Subcutaneous adipose tissue (tissue), 4 donors: ENCODE data around the gene MRPL46. TPM values are rescaled to one million over a fixed set of nuclear protein-coding genes. Genes with fewer than 3 reads are reported as not detected.

Source experiments
- total RNA-seq, 4 donors: library from RNA; depleted of rRNA; stranded (reverse); fragments of >200 nt; gene quantifications; one replicate each; pipeline ENCODE4 v1.1.0, GENCODE V29; 2016
- TF ChIP-seq, protein P1 (sequence below): fragments of 450-650 bp; IDR thresholded peaks from one replicate; pipeline ENCODE4 v1.5.1; 2016; ENCODE audit warnings: low read depth, mild to moderate bottlenecking, control low read depth, antibody characterized with exemption, moderate library complexity

MRPL46 gene
- total RNA-seq, 4 donors from 2014 or later, result 18.5 to 46.5 (median 31.4) TPM

DNA sequence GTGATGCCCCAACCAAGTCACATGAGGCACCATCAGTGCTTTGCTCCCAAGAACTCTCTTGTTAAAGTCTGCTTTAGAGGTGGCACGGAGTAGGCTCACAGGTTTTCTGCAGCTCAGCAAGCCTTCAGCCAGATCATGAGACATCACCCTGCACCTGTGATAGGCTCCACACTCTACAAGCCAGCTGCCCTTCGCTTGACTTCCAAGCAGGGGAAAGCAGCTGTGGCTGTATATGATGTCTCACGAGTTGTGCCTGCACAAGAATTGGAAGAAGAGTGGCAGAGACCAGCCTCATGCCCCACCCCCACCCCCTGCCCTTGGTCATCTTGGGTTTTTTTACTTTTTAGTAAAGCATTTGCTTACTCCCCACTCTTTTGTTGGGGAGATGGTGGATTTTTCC, 22.8 kb upstream of the MRPL46 start:
- TF ChIP-seq, protein P1, sequence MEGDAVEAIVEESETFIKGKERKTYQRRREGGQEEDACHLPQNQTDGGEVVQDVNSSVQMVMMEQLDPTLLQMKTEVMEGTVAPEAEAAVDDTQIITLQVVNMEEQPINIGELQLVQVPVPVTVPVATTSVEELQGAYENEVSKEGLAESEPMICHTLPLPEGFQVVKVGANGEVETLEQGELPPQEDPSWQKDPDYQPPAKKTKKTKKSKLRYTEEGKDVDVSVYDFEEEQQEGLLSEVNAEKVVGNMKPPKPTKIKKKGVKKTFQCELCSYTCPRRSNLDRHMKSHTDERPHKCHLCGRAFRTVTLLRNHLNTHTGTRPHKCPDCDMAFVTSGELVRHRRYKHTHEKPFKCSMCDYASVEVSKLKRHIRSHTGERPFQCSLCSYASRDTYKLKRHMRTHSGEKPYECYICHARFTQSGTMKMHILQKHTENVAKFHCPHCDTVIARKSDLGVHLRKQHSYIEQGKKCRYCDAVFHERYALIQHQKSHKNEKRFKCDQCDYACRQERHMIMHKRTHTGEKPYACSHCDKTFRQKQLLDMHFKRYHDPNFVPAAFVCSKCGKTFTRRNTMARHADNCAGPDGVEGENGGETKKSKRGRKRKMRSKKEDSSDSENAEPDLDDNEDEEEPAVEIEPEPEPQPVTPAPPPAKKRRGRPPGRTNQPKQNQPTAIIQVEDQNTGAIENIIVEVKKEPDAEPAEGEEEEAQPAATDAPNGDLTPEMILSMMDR, result no peak

DNA sequence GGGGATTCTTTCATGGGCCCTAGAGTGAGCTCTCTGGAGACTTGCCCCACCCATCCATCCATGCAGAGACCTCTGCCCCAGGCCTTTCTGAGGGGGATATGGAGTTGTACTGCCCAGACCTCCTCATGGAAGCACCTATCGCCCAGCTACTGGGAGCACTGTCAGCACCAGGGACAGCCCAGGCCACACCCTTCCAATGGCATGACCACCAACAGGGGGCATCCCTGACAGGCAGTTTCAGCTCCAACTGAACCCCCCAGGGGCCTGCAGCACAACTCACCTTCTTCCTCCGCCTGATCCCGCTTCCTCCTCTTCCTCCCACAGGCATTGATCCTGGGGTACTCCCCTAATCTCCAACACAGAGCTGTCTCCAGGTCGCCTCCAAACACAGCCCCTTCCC, 22.1 kb upstream of the MRPL46 start:
- TF ChIP-seq, protein P1, result no peak

DNA sequence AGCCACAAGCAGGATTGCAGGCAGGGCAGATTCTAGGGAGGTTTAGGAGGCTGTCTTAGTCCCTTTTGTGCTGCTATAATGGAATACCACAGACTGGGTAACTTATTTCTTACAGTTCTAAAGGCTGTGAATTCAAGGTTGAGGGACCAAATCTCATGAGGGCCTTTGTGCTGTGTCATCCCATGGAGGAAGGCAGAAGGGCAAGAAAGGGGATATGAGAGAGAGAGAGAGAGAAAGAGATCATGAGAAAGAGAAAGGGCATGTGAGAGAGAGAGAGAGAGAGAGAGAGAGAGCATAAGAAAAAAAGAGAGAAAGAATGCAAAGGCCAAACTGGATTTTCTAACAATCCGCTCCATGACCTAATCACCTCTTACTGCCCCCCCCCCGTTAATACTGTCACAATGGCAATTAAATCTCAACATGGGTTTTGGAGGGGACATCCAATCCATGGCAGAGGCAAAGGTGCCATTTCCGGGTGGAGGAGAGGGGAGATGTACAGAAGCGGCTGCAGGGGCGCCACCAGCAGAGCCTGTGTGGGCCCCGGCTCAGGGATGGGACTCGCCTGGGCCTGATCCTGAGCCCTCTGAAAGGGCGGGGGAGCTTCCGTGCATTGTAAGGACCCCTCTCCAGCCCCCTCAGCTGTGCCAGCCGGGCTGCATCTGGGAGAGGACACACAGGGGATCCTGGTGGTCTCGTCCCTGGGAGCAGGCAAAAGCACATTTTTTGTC, 20.8 kb upstream of the MRPL46 start:
- TF ChIP-seq, protein P1, result no peak

DNA sequence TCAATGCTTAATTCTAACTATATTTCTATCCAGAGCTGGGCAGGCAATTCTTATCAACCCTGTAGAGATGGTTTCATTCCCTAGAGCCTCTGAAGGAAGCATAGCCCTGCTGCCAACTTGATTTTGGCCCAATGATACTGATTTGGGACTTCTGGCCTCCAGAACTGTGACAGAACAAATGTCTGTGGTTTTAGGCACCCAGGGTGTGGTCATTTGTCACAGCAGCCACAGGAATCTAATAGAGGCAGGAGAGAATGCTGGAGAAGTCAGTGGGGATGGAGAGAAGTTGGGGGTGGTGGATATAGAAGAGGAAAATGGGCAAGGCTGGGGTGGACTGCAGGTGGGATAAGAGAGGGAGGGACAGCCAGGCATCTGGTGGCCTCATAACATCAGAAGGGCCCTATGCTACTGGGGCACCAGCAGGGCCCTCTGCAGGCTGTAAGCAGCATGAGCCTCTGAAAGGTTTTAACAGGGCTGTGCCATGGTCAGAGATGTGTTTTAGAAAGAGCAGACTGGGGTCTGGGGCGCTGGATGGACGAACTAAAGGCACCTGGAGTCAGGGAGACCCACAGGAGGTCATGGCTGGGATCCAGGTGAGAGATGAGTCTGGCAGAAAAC, 20.1 kb upstream of the MRPL46 start:
- TF ChIP-seq, protein P1, result no peak

DNA sequence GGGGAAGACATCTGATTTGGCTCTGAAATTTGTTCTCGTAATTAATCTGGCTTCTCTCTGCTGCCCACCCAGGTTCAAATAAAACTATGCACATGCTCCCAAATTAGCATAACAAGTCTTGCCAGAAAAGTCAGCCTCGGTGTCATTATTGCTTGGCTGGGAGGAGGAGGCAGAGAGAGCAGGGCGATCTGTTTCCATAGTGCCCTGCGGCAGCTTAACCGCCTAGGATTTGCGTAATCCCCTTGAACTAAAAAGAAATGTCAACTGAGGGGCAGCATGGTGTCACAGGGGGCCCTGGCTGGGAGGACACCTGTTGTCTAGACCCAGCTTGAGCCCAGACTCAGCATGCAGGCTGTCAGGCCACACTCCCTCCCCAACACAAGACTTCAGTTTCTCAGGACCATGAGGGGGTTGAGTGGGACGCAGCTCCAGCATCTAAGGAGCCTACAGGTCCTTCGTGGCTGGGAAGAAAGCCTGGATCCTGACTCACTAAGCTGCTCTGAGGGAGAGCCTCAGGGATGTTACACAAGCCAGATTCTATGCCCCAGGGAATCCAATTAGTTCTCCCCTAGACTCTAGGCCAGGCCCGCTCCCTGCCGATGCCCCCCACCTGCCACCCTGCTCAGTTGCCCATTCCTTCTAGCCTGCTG, 17.6 kb upstream of the MRPL46 start:
- TF ChIP-seq, protein P1, result no peak

DNA sequence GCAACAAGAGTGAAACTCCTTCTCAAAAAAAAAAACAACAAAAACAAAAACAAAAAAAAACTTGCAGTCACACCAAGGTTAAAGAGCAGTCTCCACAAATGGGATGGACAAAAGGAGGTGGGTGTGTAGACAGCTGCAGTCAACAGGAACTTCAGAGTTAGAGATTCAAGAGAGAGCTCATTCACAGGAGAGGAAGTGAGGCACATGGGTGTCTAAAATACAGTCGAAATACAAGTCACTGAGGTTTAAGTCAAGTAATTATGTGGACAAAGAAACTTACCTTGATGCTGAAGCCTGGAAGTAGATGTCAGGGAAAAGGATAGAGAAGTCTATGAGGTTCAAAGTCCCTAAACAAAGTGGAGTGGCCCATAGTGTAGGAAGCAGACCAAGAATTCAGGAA, 15.1 kb upstream of the MRPL46 start:
- TF ChIP-seq, protein P1, result no peak

DNA sequence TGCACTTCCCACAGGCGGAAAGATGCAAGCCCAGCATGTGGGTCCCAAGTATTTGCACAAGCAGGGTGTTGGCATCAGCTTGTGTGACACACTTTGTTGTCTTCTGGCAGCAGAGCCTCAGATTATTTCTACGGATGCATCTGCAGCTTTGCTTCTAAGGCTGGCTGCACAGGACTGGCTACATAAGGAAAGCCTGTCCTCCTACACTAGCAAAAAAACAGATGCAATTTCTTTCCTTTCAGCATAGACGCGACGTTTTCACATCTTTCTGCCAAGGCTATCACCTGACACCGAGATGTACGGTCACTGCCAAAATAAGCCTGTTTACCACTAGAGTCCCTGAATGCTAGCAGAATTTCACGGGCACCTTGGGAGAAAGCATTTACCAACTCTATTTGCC, 13.8 kb upstream of the MRPL46 start:
- TF ChIP-seq, protein P1, result no peak
